ENCODE results near the gene XYLT1.
A peak's percentile ranks its signal among the peaks of the same experiment; 100 is the strongest.

The XYLT1 gene

GRCh38 chr16:17116595-17117322 lies 354.0 kb downstream of the XYLT1 start:
- Mint-ChIP-seq H3K27me3 (ENCODE audit: low read depth, poor library complexity) (peaks cover 3% of the 10 kb centered on the region), H3K9me3 (no peaks in the 10 kb centered on the region), H3K4me1 (no peaks in the 10 kb centered on the region), H3K27ac (peak overlapping the region; percentile 78), H3K4me3 (no peak overlapping the region), H3K36me3 (ENCODE audit: low read depth) (no peaks in the 10 kb centered on the region)
- no peak for DNase-seq
- TF ChIP-seq CTCF (IDR thresholded peaks at IDR 0.05) = no peak

GRCh38 chr16:17109413-17109812 lies 361.3 kb downstream of the XYLT1 start:
- TF ChIP-seq CTCF (IDR thresholded peaks at IDR 0.05) = no peak
- peaks cover 2% of the 10 kb centered on the region for H3K27me3 Mint-ChIP-seq (ENCODE audit: low read depth, poor library complexity)
- no peak overlapping the region for H3K4me3 Mint-ChIP-seq
- no peaks in the 10 kb centered on the region for H3K9me3 Mint-ChIP-seq
- peaks cover 5% of the 10 kb centered on the region for H3K36me3 Mint-ChIP-seq (ENCODE audit: low read depth)
- no peak for DNase-seq
- peaks cover 27% of the 10 kb centered on the region for H3K4me1 Mint-ChIP-seq
- no peak overlapping the region for H3K27ac Mint-ChIP-seq

- no peaks in the 10 kb centered on the region for H3K9me3 Mint-ChIP-seq
- H3K4me3 Mint-ChIP-seq = no peak overlapping the region
- peaks cover 5% of the 10 kb centered on the region for H3K36me3 Mint-ChIP-seq (ENCODE audit: low read depth)
- no peak for TF ChIP-seq CTCF (IDR thresholded peaks at IDR 0.05)
- peaks cover 4% of the 10 kb centered on the region for H3K27me3 Mint-ChIP-seq (ENCODE audit: low read depth, poor library complexity)
- no peak for DNase-seq
- H3K4me1 Mint-ChIP-seq = peaks cover 27% of the 10 kb centered on the region
- no peak overlapping the region for H3K27ac Mint-ChIP-seq
Observed at GRCh38 chr16:17108596-17108995, 362.2 kb downstream of the XYLT1 start.

GRCh38 chr16:17107450-17107849 lies 363.3 kb downstream of the XYLT1 start:
- no peak for DNase-seq
- Mint-ChIP-seq H3K27me3 (ENCODE audit: low read depth, poor library complexity) (peaks cover 7% of the 10 kb centered on the region), H3K9me3 (no peaks in the 10 kb centered on the region), H3K36me3 (ENCODE audit: low read depth) (peaks cover 5% of the 10 kb centered on the region), H3K27ac (no peak overlapping the region), H3K4me3 (no peak overlapping the region), H3K4me1 (peaks cover 27% of the 10 kb centered on the region)
- no peak for TF ChIP-seq CTCF (IDR thresholded peaks at IDR 0.05)

- H3K9me3 Mint-ChIP-seq = no peaks in the 10 kb centered on the region
- H3K4me3 Mint-ChIP-seq = no peak overlapping the region
- peaks cover 27% of the 10 kb centered on the region for H3K4me1 Mint-ChIP-seq
- TF ChIP-seq CTCF (IDR thresholded peaks at IDR 0.05) = no peak
- peaks cover 7% of the 10 kb centered on the region for H3K27me3 Mint-ChIP-seq (ENCODE audit: low read depth, poor library complexity)
- DNase-seq = no peak
- H3K27ac Mint-ChIP-seq = no peak overlapping the region
- H3K36me3 Mint-ChIP-seq (ENCODE audit: low read depth) = peaks cover 5% of the 10 kb centered on the region
Observed at GRCh38 chr16:17106243-17106791, 364.4 kb downstream of the XYLT1 start.
